Hepatocyte (in vitro differentiated cells): ENCODE data around the gene BCL10. TPM values are rescaled to one million over a fixed set of nuclear protein-coding genes. Genes with fewer than 3 reads are reported as not detected.

Experiments used
- DNase-seq: peaks from one replicate; pipeline ENCODE4 v3.0.0-alpha.2; 2016; ENCODE audit warnings: low spot score
- H2AFZ ChIP-seq: fragments of 200-600 bp; sonication (generic); 2 replicates; pipeline ENCODE4 v1.6.0; 2016; ENCODE audit warnings: antibody characterized with exemption, mild to moderate bottlenecking
- H3K27ac ChIP-seq: fragments of 200-600 bp; sonication (generic); 2 replicates; pipeline ENCODE4 v1.5.1; 2016; ENCODE audit warnings: mild to moderate bottlenecking
- H3K27me3 ChIP-seq: fragments of 200-600 bp; sonication (generic); 2 replicates; pipeline ENCODE4 v1.6.1; 2016
- H3K36me3 ChIP-seq: fragments of 200-600 bp; sonication (generic); replicated peaks from 2 replicates; pipeline ENCODE4 v1.5.1; 2016; ENCODE audit warnings: low read depth; ENCODE audit not compliant: insufficient read depth
- H3K4me1 ChIP-seq: fragments of 200-600 bp; sonication (generic); 2 replicates; pipeline ENCODE4 v1.5.1; 2016; ENCODE audit warnings: mild to moderate bottlenecking, moderate library complexity; ENCODE audit not compliant: insufficient read depth
- H3K4me2 ChIP-seq: fragments of 200-600 bp; sonication (generic); 2 replicates; pipeline ENCODE4 v1.6.0; 2016
- H3K4me3 ChIP-seq: fragments of 200-600 bp; sonication (generic); 2 replicates; pipeline ENCODE4 v1.5.1; 2016; ENCODE audit warnings: mild to moderate bottlenecking
- H3K79me2 ChIP-seq: fragments of 200-600 bp; sonication (generic); 2 replicates; pipeline ENCODE4 v1.6.0; 2017; ENCODE audit warnings: mild to moderate bottlenecking
- H3K9me2 ChIP-seq: fragments of 200-600 bp; sonication (generic); replicated peaks from 2 replicates; pipeline ENCODE4 v1.6.0; 2017; ENCODE audit warnings: mild to moderate bottlenecking; ENCODE audit not compliant: insufficient read depth
- H3K9me3 ChIP-seq: fragments of 200-600 bp; sonication (generic); 2 replicates; pipeline ENCODE4 v1.5.1; 2016; ENCODE audit warnings: low read depth, mild to moderate bottlenecking
- H4K20me1 ChIP-seq: fragments of 200-600 bp; sonication (generic); 2 replicates; pipeline ENCODE4 v1.6.0; 2016; ENCODE audit warnings: mild to moderate bottlenecking; ENCODE audit not compliant: insufficient read depth, poor library complexity, severe bottlenecking
- CTCF ChIP-seq: fragments of 200-600 bp; sonication (generic); IDR thresholded peaks from 2 replicates; pipeline ENCODE4 v1.5.1; 2016; ENCODE audit warnings: antibody characterized with exemption, mild to moderate bottlenecking; ENCODE audit not compliant: poor library complexity
- EZH2 ChIP-seq: fragments of 200-600 bp; sonication (generic); IDR thresholded peaks from 2 replicates; pipeline ENCODE4 v1.6.1; 2016; ENCODE audit warnings: antibody characterized with exemption, mild to moderate bottlenecking, borderline replicate concordance
- EZH2phosphoT487 ChIP-seq: fragments of 200-600 bp; sonication (generic); IDR thresholded peaks from one replicate; pipeline ENCODE4 v1.6.1; 2018; ENCODE audit warnings: antibody characterized with exemption, mild to moderate bottlenecking, low read depth, moderate library complexity; ENCODE audit not compliant: unreplicated experiment, severe bottlenecking
- WGBS: methylation state at CpG from one replicate; pipeline ENCODE4 v1.1.6; 2016; ENCODE audit warnings: low lambda C conversion rate; ENCODE audit errors: missing lambda C conversion rate; 5-methylcytosine and 5-hydroxymethylcytosine counted together
- polyA plus RNA-seq: library from polyadenylated mRNA; unstranded; fragments of >200 nt; fragmentation: Nextera tagmentation; extraction: Ambion mirVana; gene quantifications from 2 replicates; pipeline ENCODE4 v1.2.1, GENCODE V29; 2016
- total RNA-seq: library from RNA; depleted of rRNA; stranded (reverse); fragments of >200 nt; gene quantifications from 2 replicates; pipeline ENCODE4 v1.2.3, GENCODE V29; 2014

Gene BCL10
- total and polyA plus RNA-seq, 2 experiments from 2014 or later: 25.9 to 33.5 TPM

- H4K20me1 ChIP-seq: no peaks in the 10 kb centered on the region
- H3K4me1 ChIP-seq: peaks cover 32% of the 10 kb centered on the region
- peak overlapping the region; percentile 12 for H3K27ac ChIP-seq
- no peaks in the 10 kb centered on the region for H3K36me3 ChIP-seq
- H3K4me3 ChIP-seq: no peak overlapping the region
- no peaks in the 10 kb centered on the region for H3K9me2 ChIP-seq
- no peak overlapping the region for H2AFZ ChIP-seq
- H3K9me3 ChIP-seq: no peaks in the 10 kb centered on the region
- no peak for TF ChIP-seq CTCF
- TF ChIP-seq EZH2phosphoT487: no peak
- no peak for TF ChIP-seq EZH2
- no peaks in the 10 kb centered on the region for H3K27me3 ChIP-seq
- no peak for DNase-seq
- H3K4me2 ChIP-seq: peak overlapping the region; percentile 55
- H3K79me2 ChIP-seq: no peaks in the 10 kb centered on the region
Observed at GRCh38 chr1:85224295-85224694, 52.1 kb downstream of the BCL10 start.

GRCh38 chr1:85223334-85223733, 53.1 kb downstream of the BCL10 start:
- WGBS: 82% methylated on average over 5 of the region's 5 CpGs
- H3K27me3 ChIP-seq: no peaks in the 10 kb centered on the region
- H3K79me2 ChIP-seq: no peaks in the 10 kb centered on the region
- peaks cover 32% of the 10 kb centered on the region for H3K4me1 ChIP-seq
- no peak overlapping the region for H3K4me2 ChIP-seq
- no peak overlapping the region for H3K4me3 ChIP-seq
- H3K36me3 ChIP-seq: no peaks in the 10 kb centered on the region
- no peaks in the 10 kb centered on the region for H4K20me1 ChIP-seq
- no peaks in the 10 kb centered on the region for H3K9me2 ChIP-seq
- H2AFZ ChIP-seq: no peak overlapping the region
- no peaks in the 10 kb centered on the region for H3K9me3 ChIP-seq
- TF ChIP-seq CTCF (no peak), EZH2 (no peak), EZH2phosphoT487 (no peak)
- DNase-seq: no peak
- H3K27ac ChIP-seq: no peak overlapping the region

- Histone ChIP-seq H3K4me2 (peak overlapping the region; percentile 39), H3K4me1 (peaks cover 25% of the 10 kb centered on the region), H2AFZ (peak overlapping the region; percentile 17)
Observed at GRCh38 chr1:85220756-85221201, 55.7 kb downstream of the BCL10 start.

More at GRCh38 chr1:85220756-85221201, 55.7 kb downstream of the BCL10 start:
- Histone ChIP-seq H3K36me3 (no peaks in the 10 kb centered on the region), H3K4me3 (no peak overlapping the region), H4K20me1 (no peaks in the 10 kb centered on the region), H3K27me3 (no peaks in the 10 kb centered on the region), H3K9me2 (no peaks in the 10 kb centered on the region), H3K27ac (peak overlapping the region; percentile 49), H3K9me3 (no peaks in the 10 kb centered on the region), H3K79me2 (no peaks in the 10 kb centered on the region)
- WGBS: 27% methylated on average over 7 of the region's 7 CpGs
- DNase-seq: no peak
- TF ChIP-seq CTCF (no peak), EZH2 (no peak), EZH2phosphoT487 (no peak)
